ENCODE results near the gene SLC2A6. TPM values are rescaled to one million over a fixed set of nuclear protein-coding genes. Genes with fewer than 3 reads are reported as not detected.

The SLC2A6 gene
- total and polyA plus RNA-seq, 2 of the 8 experiments (the other 6 are each of a cell fraction or from before 2014, with no cell fraction given), result 16.6 to 17.8 TPM

- no peak overlapping the region for H4K8ac ChIP-seq (ENCODE audit: extremely low read depth, insufficient read depth, low read length)
- no peak overlapping the region for H3K56ac ChIP-seq (replicated peaks; ENCODE audit: insufficient read length, low read depth, low read length)
- no peak overlapping the region for H4K91ac ChIP-seq (replicated peaks; ENCODE audit: insufficient read length, low read length)
- no peak overlapping the region for H3K14ac ChIP-seq (ENCODE audit: insufficient read length)
- ChIA-PET POLR2A (ENCODE audit: partially characterized antibody) (interaction anchor here (1.6 to 1.9 kb wide), 2 partner anchors 15 to 72 kb away, joined by 6 read pairs; no protein-coding TSS in a partner anchor), CTCF (ENCODE audit: partially characterized antibody) (interaction anchor here (0.6 to 1.9 kb wide), 10 partner anchors 10 to 312 kb away, joined by 3 to 8 read pairs (median 4); partner anchors contain the start of genes CACFD1 and SARDH)
- no peak overlapping the region for H3K23ac ChIP-seq (ENCODE audit: insufficient read length)
- TF ChIP-seq HDAC2 (IDR thresholded peaks at IDR 0.05; ENCODE audit: borderline replicate concordance in 1 of 2, low read depth in 2 of 2, low read length in 2 of 2), result no peak
- TF ChIP-seq CEBPB (IDR thresholded peaks at IDR 0.05; ENCODE audit: low read depth, low read length), result no peak
- TF ChIP-seq TCF12 (IDR thresholded peaks at IDR 0.05; ENCODE audit: low read depth, low read length), result no peak
- TF ChIP-seq EGR1 (IDR thresholded peaks at IDR 0.05; ENCODE audit: borderline replicate concordance, low read depth, low read length), result no peak
- TF ChIP-seq CTBP2 (IDR thresholded peaks at IDR 0.05; ENCODE audit: borderline replicate concordance, insufficient read depth, insufficient read length, low read length), result no peak
- TF ChIP-seq RNF2 (IDR thresholded peaks at IDR 0.05; ENCODE audit: borderline replicate concordance, low read depth, low read length, missing control alignments, poor library complexity, severe bottlenecking), result no peak
- TF ChIP-seq SIRT6 (IDR thresholded peaks at IDR 0.05; ENCODE audit: low read length), result no peak
- TF ChIP-seq RXRA (IDR thresholded peaks at IDR 0.05; ENCODE audit: insufficient read depth, low read depth, low read length), result no peak
- no peak for TF ChIP-seq POLR2A (IDR thresholded peaks at IDR 0.05; ENCODE audit: control extremely low read depth in 1 of 2, low read depth in 2 of 2, low read length in 2 of 2)
- no peak for TF ChIP-seq POLR2AphosphoS5 (IDR thresholded peaks at IDR 0.05; ENCODE audit: low read depth, low read length)
- no peak for TF ChIP-seq EP300 (IDR thresholded peaks at IDR 0.05; ENCODE audit: borderline replicate concordance in 1 of 2, low read depth in 2 of 2, low read length in 2 of 2)
- H3K4me1 ChIP-seq (replicated peaks in 1 of 4; ENCODE audit: control insufficient read depth in 3 of 4, insufficient read depth in 4 of 4, low read length in 3 of 4), result peaks cover 0 to 8% (median 4%) of the 10 kb centered on the region in 4 experiments; a peak in 4 of 7 replicates
- no peak for FAIRE-seq
- H3K9me3 ChIP-seq (ENCODE audit: insufficient read depth in 2 of 2, low read depth in 1 of 2, low read length in 1 of 2), result no peaks in the 10 kb centered on the region
- H2BK120ac ChIP-seq (replicated peaks; ENCODE audit: low read depth, low read length), result no peak overlapping the region
- no peak overlapping the region for H3K18ac ChIP-seq (ENCODE audit: extremely low read depth, low read length)
- no peak overlapping the region for H2AK5ac ChIP-seq (ENCODE audit: low read depth, low read length)
- H3K27ac ChIP-seq (ENCODE audit: low read depth, low read length), result no peak overlapping the region
- 93% methylated on average over 10 of the region's 11 CpGs; no CpG with 5 or more reads in 1 of the 2 experiments for WGBS, 2 experiments (ENCODE audit: extremely low coverage in 1 of 2, insufficient coverage in 1 of 2, insufficient read length in 1 of 2, insufficient replicate concordance in 2 of 2, low coverage in 1 of 2, low lambda C conversion rate in 2 of 2, missing lambda C conversion rate in 1 of 2)
- no peak overlapping the region for H3K9ac ChIP-seq (replicated peaks in 1 of 4; ENCODE audit: extremely low read depth in 1 of 4, low read depth in 3 of 4, low read length in 3 of 4)
- H4K5ac ChIP-seq (ENCODE audit: insufficient read length, low read depth, low read length), result no peak overlapping the region
- H3K36me3 ChIP-seq (ENCODE audit: control insufficient read depth in 2 of 4, insufficient read depth in 4 of 4, low read length in 3 of 4), result no peaks in the 10 kb centered on the region
- H3K79me1 ChIP-seq (ENCODE audit: low read depth, low read length), result no peaks in the 10 kb centered on the region
- no peaks in the 10 kb centered on the region for H3K79me2 ChIP-seq (ENCODE audit: control insufficient read depth in 1 of 2, insufficient read depth in 2 of 2, low read length in 2 of 2)
- no peak overlapping the region for H2AFZ ChIP-seq (ENCODE audit: low read length)
- H3K4me2 ChIP-seq (ENCODE audit: insufficient read depth in 1 of 2, low read depth in 2 of 2, low read length in 2 of 2), result no peak overlapping the region
- H2BK15ac ChIP-seq (ENCODE audit: low read length), result no peak overlapping the region
- no peak overlapping the region for H2BK12ac ChIP-seq (ENCODE audit: low read depth, low read length)
- H2BK5ac ChIP-seq (ENCODE audit: low read depth, low read length), result no peak overlapping the region
- peaks cover 0 to 11% (median 4%) of the 10 kb centered on the region in 4 experiments; a peak in 5 of 7 replicates for H3K27me3 ChIP-seq (replicated peaks in 1 of 4; ENCODE audit: control insufficient read depth in 3 of 4, extremely low read depth in 1 of 4, insufficient read depth in 3 of 4, low read length in 3 of 4)
- no peaks in the 10 kb centered on the region for H4K20me1 ChIP-seq (replicated peaks in 1 of 2; ENCODE audit: control insufficient read depth in 1 of 2, insufficient read depth in 2 of 2, low read length in 2 of 2)
- no peak overlapping the region for H3K4me3 ChIP-seq (ENCODE audit: extremely low read depth in 1 of 4, insufficient read depth in 2 of 4, low read depth in 3 of 4, low read length in 4 of 4)
- peaks cover 7% of the 10 kb centered on the region; the same call in 1 of the 2 replicates for H3K23me2 ChIP-seq (ENCODE audit: low read depth, low read length)
- H3K4ac ChIP-seq (replicated peaks; ENCODE audit: insufficient read length, low read depth, low read length), result no peak overlapping the region
- H2BK20ac ChIP-seq (ENCODE audit: low read length), result no peak overlapping the region
- no peak for DNase-seq (ENCODE audit: low read depth in 1 of 2, low spot score in 2 of 2)
Observed at GRCh38 chr9:133426011-133426410, 52.9 kb downstream of the SLC2A6 start.
